MCF 10A (cell line): ENCODE results near the gene NR1D2. TPM values are rescaled to one million over a fixed set of nuclear protein-coding genes. Genes with fewer than 3 reads are reported as not detected.

Experiments used
- BruUV-seq: library from RNA; stranded (reverse); fragments of 400-500 nt; replicated peaks from 2 replicates; lab custom pipeline; 2021; lab: Mats Ljungman, UMichigan
- CTCF ChIA-PET: fragments of 300-600 bp; sonication (Branson Sonifier 250); formaldehyde crosslinking; extraction: SDS; loops from one replicate; lab custom pipeline; 2021; ENCODE audit warnings: antibody characterized with exemption, inconsistent platforms; lab: Yijun Ruan, JAX
- POLR2A ChIA-PET: fragments of 300-600, 350-650 bp; sonication (Branson Sonifier 250); formaldehyde crosslinking; extraction: SDS; loops from one replicate; lab custom pipeline; 2020; ENCODE audit warnings: antibody characterized with exemption, inconsistent platforms; lab: Yijun Ruan, JAX
- DNase-seq: peaks from one replicate; pipeline ENCODE4 v3.0.0-alpha.2; 2018; ENCODE audit not compliant: unreplicated experiment
- H3K27ac Mint-ChIP-seq: one replicate; pipeline ENCODE4 v1.8.0; 2022; ENCODE audit warnings: mild to moderate bottlenecking, low read depth, mixed read lengths; ENCODE audit not compliant: unreplicated experiment
- H3K27me3 Mint-ChIP-seq: one replicate; pipeline ENCODE4 v1.8.0; 2022; ENCODE audit warnings: mixed read lengths; ENCODE audit not compliant: insufficient read depth, unreplicated experiment
- H3K36me3 Mint-ChIP-seq: one replicate; pipeline ENCODE4 v1.8.0; 2022; ENCODE audit warnings: mild to moderate bottlenecking, moderate library complexity, mixed read lengths; ENCODE audit not compliant: insufficient read depth, unreplicated experiment
- H3K4me1 Mint-ChIP-seq: one replicate; pipeline ENCODE4 v1.8.0; 2022; ENCODE audit warnings: mixed read lengths; ENCODE audit not compliant: insufficient read depth, unreplicated experiment
- H3K4me3 Mint-ChIP-seq: one replicate; pipeline ENCODE4 v1.8.0; 2022; ENCODE audit warnings: mild to moderate bottlenecking, moderate library complexity, mixed read lengths; ENCODE audit not compliant: unreplicated experiment
- H3K9me3 Mint-ChIP-seq: one replicate; pipeline ENCODE4 v1.8.0; 2022; ENCODE audit warnings: mixed read lengths; ENCODE audit not compliant: unreplicated experiment
- intact Hi-C: fragments of 100-400 bp; cut with micrococcal nuclease; formaldehyde crosslinking; loops from 2 replicates; pipeline ENCODE4 v1.14.1; 2022
- total RNA-seq: library from RNA; stranded (reverse); gene quantifications from 2 replicates; pipeline ENCODE4 v1.2.3, GENCODE V29; 2022
- TF ChIP-seq, protein P1 (sequence below): fragments of 200-600 bp; IDR thresholded peaks from one replicate; pipeline ENCODE4 v1.8.0; 2022; ENCODE audit warnings: antibody characterized with exemption, mild to moderate bottlenecking; ENCODE audit not compliant: unreplicated experiment

The NR1D2 gene
- total RNA-seq, 1 experiment from 2014 or later, result 19.4 TPM

DNA sequence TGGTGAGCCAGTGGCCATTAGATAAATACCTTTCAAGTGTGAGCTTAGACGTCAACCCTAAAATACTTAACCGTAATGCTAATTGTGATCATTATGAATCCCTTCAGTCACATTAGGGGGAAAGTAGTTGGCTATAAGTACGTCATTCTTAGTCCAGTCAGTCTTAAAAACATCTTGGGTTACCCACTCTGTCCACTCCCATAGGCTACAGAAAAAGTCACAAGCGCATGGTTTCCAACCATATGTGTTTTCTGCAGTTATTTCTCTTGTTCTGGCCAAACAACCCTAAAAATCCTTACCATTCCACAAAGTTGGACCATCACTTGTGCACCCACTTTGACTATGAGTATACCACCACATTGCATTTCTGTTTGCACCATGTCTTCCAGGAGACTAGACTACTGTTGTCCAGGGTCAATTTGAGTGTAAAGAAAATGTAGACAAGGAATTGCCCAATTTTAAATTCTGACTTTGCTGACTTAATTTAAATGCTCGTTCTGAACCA is 24.9 kb upstream of the NR1D2 start:
- DNase-seq, result no peak
- H3K36me3 Mint-ChIP-seq, result peaks cover 56% of the 10 kb centered on the region
- ChIA-PET POLR2A (interaction anchor here (0.6 to 13.1 kb wide), 3 partner anchors 27 to 75 kb away, joined by 3 to 234 read pairs (median 61); partner anchors contain the start of gene NR1D2), CTCF (interaction anchor here (0.7 kb wide), 1 partner anchor 562 kb away, joined by 3 read pairs; no protein-coding TSS in a partner anchor)
- H3K4me3 Mint-ChIP-seq, result no peak overlapping the region
- no peaks in the 10 kb centered on the region for H3K9me3 Mint-ChIP-seq
- peaks cover 13% of the 10 kb centered on the region for H3K4me1 Mint-ChIP-seq
- intact Hi-C loops, result no loop called here
- no peaks in the 10 kb centered on the region for H3K27me3 Mint-ChIP-seq
- BruUV-seq, result no TSS peak
- H3K27ac Mint-ChIP-seq, result no peak overlapping the region
- TF ChIP-seq, protein P1, sequence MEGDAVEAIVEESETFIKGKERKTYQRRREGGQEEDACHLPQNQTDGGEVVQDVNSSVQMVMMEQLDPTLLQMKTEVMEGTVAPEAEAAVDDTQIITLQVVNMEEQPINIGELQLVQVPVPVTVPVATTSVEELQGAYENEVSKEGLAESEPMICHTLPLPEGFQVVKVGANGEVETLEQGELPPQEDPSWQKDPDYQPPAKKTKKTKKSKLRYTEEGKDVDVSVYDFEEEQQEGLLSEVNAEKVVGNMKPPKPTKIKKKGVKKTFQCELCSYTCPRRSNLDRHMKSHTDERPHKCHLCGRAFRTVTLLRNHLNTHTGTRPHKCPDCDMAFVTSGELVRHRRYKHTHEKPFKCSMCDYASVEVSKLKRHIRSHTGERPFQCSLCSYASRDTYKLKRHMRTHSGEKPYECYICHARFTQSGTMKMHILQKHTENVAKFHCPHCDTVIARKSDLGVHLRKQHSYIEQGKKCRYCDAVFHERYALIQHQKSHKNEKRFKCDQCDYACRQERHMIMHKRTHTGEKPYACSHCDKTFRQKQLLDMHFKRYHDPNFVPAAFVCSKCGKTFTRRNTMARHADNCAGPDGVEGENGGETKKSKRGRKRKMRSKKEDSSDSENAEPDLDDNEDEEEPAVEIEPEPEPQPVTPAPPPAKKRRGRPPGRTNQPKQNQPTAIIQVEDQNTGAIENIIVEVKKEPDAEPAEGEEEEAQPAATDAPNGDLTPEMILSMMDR, result no peak

DNA sequence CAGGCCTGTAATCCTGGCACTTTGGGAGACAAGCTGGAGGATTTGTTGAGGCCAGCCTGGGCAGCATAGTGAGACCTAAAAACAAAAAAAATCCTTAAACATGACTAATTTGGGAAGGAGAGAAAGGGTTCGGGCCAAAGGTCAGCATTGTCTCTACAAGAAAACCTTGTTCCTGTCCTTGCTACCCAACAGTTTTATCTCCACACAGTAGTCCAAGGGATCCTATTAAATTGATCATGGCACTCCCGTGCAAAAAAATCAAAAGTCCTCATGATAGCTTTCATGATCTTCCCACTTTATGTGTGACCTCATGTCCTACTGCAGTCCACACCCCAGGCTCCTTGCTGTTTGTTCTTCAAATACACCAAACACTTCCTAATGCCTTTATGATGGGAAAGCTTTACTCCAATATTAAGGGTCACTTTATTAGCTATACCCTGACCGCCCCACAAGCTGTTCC is 24.0 kb upstream of the NR1D2 start:
- Mint-ChIP-seq H3K9me3 (no peaks in the 10 kb centered on the region), H3K36me3 (peaks cover 56% of the 10 kb centered on the region), H3K4me1 (peaks cover 4% of the 10 kb centered on the region), H3K27me3 (no peaks in the 10 kb centered on the region), H3K4me3 (no peak overlapping the region), H3K27ac (no peak overlapping the region)
- TF ChIP-seq, protein P1, result no peak
- DNase-seq, result no peak
- ChIA-PET CTCF (interaction anchor here (0.6 to 1.0 kb wide), 3 partner anchors 37 to 567 kb away, joined by 3 read pairs; no protein-coding TSS in a partner anchor), POLR2A (interaction anchor here (0.8 to 13.1 kb wide), 2 partner anchors 20 to 26 kb away, joined by 3 to 234 read pairs; partner anchors contain the start of gene NR1D2)
- BruUV-seq, result no TSS peak
- intact Hi-C loops, result no loop called here

DNA sequence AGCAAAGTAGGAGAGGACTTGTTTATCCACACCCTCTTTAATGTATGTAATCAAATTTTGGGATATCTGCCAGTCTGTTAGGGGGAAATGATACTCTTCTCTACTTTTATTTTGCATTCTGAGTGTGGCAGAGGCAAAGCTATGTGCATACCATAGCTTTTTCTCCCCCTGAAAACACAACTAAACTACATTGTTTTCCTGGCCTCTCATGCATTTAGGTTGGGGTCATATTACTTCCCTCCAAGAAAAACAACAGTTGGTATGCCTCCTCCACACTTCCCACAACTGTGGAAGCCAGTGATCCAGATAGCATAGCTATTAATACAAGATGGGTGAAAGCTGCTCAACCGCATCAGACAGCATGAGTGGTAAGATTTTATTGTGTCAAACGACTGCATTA is 21.3 kb upstream of the NR1D2 start:
- ChIA-PET POLR2A (interaction anchor here (0.5 to 13.1 kb wide), 5 partner anchors 8 to 840 kb away, joined by 3 to 234 read pairs (median 4); partner anchors contain the start of genes NKIRAS1, NR1D2 and RPL15), CTCF (interaction anchor here (0.7 to 1.3 kb wide), 4 partner anchors 35 to 868 kb away, joined by 3 to 5 read pairs (median 4); no protein-coding TSS in a partner anchor)
- TF ChIP-seq, protein P1, result no peak
- H3K36me3 Mint-ChIP-seq, result peaks cover 35% of the 10 kb centered on the region
- BruUV-seq, result no TSS peak
- no peak for DNase-seq
- H3K4me1 Mint-ChIP-seq, result peaks cover 4% of the 10 kb centered on the region
- no peak overlapping the region for H3K27ac Mint-ChIP-seq
- H3K27me3 Mint-ChIP-seq, result no peaks in the 10 kb centered on the region
- H3K9me3 Mint-ChIP-seq, result no peaks in the 10 kb centered on the region
- intact Hi-C loops, result no loop called here
- no peak overlapping the region for H3K4me3 Mint-ChIP-seq

DNA sequence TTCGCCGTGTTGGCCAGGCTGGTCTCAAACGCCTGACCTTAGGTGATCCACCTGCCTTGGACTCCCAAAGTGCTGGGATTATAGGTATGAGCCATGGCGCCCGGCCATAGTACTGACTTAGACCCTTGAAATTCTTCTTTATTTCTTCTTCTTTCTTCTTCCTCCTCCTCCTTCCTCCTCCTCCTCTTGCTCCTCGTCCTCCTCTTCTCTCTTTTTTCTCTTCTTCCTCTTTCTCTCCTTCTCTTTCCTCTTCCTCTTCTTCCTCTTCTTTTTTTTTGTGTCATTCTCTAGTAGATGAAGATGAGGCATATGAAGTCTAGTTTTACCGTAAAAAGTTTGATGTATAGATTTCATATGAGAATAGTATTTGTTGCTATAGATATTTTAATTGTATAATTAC is 18.8 kb upstream of the NR1D2 start:
- intact Hi-C loops, result no loop called here
- Mint-ChIP-seq H3K4me1 (no peaks in the 10 kb centered on the region), H3K36me3 (peaks cover 11% of the 10 kb centered on the region), H3K27ac (no peak overlapping the region), H3K9me3 (no peaks in the 10 kb centered on the region), H3K4me3 (no peak overlapping the region), H3K27me3 (no peaks in the 10 kb centered on the region)
- BruUV-seq, result no TSS peak
- DNase-seq, result no peak
- TF ChIP-seq, protein P1, result no peak
- POLR2A ChIA-PET, result interaction anchor here (1.3 to 13.1 kb wide), 4 partner anchors 9 to 21 kb away, joined by 3 to 234 read pairs (median 35); partner anchors contain the start of genes NKIRAS1, NR1D2 and RPL15
- CTCF ChIA-PET, result interaction anchor here (0.5 kb wide), 1 partner anchor 12 kb away, joined by 3 read pairs; no protein-coding TSS in a partner anchor
